ENCODE data around the gene SLC31A1. TPM values are rescaled to one million over a fixed set of nuclear protein-coding genes. Genes with fewer than 3 reads are reported as not detected.
"Not testable (repeated sequence)": the region's sequence is repeated elsewhere in the genome, so short reads cannot be mapped to it uniquely, and the experiment has no call there.

The SLC31A1 gene
- total and polyA plus RNA-seq, 2 of the 13 experiments (the other 11 are each of a cell fraction or from before 2014, with no cell fraction given), result 62.9 to 70.0 TPM

DNA sequence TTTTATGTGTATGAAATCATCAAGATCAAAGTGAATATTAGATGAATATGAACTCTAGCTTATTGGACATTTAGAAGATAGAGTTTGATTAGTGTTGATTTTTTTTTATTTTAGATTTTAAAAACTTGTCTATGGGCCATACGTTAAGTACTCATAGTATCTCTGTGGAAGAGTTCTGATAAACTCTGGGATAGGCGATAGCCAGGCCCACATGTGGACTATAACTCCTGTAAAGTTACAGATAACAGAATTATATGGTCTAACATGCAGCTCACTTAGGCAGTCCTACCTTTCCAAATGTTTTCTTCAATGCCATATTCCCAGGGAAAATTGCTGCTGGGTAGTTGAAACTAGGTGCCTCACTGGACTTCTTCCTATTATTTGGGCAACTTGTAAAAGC, 10.4 kb downstream of the SLC31A1 start:
- FAIRE-seq (no peak), DNase-seq (ENCODE audit: low spot score) (no peak), ATAC-seq (no peak)
- H3K27me3 ChIP-seq (ENCODE audit: control insufficient read depth in 1 of 2, insufficient read depth in 2 of 2, low read length in 2 of 2), result no peaks in the 10 kb centered on the region
- H3K79me2 ChIP-seq (ENCODE audit: insufficient read depth, low read length), result peaks cover 72% of the 10 kb centered on the region
- no peak overlapping the region for H2AFZ ChIP-seq (ENCODE audit: low read length)
- H4K20me1 ChIP-seq (ENCODE audit: insufficient read depth, low read length), result peaks cover 6% of the 10 kb centered on the region; the same call in 1 of the 2 replicates
- ChIA-PET CTCF (ENCODE audit: low intra/inter-chr PET ratio, low total read pairs) (no interaction called here), POLR2A (interaction anchor here (1.4 kb wide), 1 partner anchor 10 kb away, joined by 4 read pairs; the partner anchor contains the start of genes FKBP15 and SLC31A1)
- no peak overlapping the region for H3K4me2 ChIP-seq (ENCODE audit: low read depth, low read length)
- BruUV-seq (replicated peaks), result no TSS peak
- H3K9me3 ChIP-seq (ENCODE audit: low read length), result no peaks in the 10 kb centered on the region
- TF ChIP-seq ZBTB42 (CRISPR knock-in tag; IDR thresholded peaks at IDR 0.05) (no peak), ZNF224 (CRISPR knock-in tag; IDR thresholded peaks at IDR 0.05) (no peak), NFE2L2 (IDR thresholded peaks at IDR 0.05; ENCODE audit: low read length) (no peak), ZNF431 (CRISPR knock-in tag; IDR thresholded peaks at IDR 0.05; ENCODE audit: borderline replicate concordance, low read depth) (no peak), SRSF4 (IDR thresholded peaks at IDR 0.05; ENCODE audit: low read depth, low read length, poor library complexity, severe bottlenecking) (no peak), ZNF256 (CRISPR knock-in tag; conservative IDR thresholded peaks at IDR 0.05) (no peak), ZNF235 (CRISPR knock-in tag; IDR thresholded peaks at IDR 0.05; ENCODE audit: borderline replicate concordance) (no peak), POLR2A (IDR thresholded peaks at IDR 0.05; ENCODE audit: insufficient read depth in 1 of 2, low read depth in 2 of 2, low read length in 2 of 2) (no peak), ZNF530 (CRISPR knock-in tag; IDR thresholded peaks at IDR 0.05; ENCODE audit: low read depth) (no peak), TRIM24 (CRISPR knock-in tag; IDR thresholded peaks at IDR 0.05) (no peak), ASH2L (IDR thresholded peaks at IDR 0.05; ENCODE audit: insufficient read length, low read depth, low read length) (no peak), NCOA2 (CRISPR knock-in tag; IDR thresholded peaks at IDR 0.05) (no peak), ZNF20 (CRISPR knock-in tag; IDR thresholded peaks at IDR 0.05) (no peak), RNF2 (conservative IDR thresholded peaks at IDR 0.05; ENCODE audit: low read depth) (no peak), ZNF282 (IDR thresholded peaks at IDR 0.05; ENCODE audit: partially characterized antibody) (no peak)
- peaks cover 4 to 20% of the 10 kb centered on the region in 2 experiments; a peak in 3 of 5 replicates for H3K36me3 ChIP-seq (replicated peaks in 1 of 2; ENCODE audit: control insufficient read depth in 1 of 2, insufficient read depth in 2 of 2, low read length in 2 of 2)
- WGBS (ENCODE audit: low lambda C conversion rate), result 96% methylated on average over 2 of the region's 2 CpGs
- intact Hi-C loops (cut with micrococcal nuclease; ENCODE audit: unreplicated experiment) (no loop called here), in situ Hi-C loops (cut with HindIII; ENCODE audit: extremely low pct_ligation_motif_present, low pct_unique_long_range_greater_than_20kb) (no loop called here)
- H3K4me1 ChIP-seq (ENCODE audit: insufficient read depth, low read length), result peaks cover 56% of the 10 kb centered on the region
- no peak overlapping the region for H3K9ac ChIP-seq (ENCODE audit: insufficient read depth, low read depth, low read length)
- no peak overlapping the region for H3K4me3 ChIP-seq (replicated peaks in 1 of 3; ENCODE audit: insufficient read depth in 1 of 3, low read depth in 2 of 3, low read length in 3 of 3)
- H3K27ac ChIP-seq (ENCODE audit: extremely low read length, insufficient read depth, low read length), result no peak overlapping the region

DNA sequence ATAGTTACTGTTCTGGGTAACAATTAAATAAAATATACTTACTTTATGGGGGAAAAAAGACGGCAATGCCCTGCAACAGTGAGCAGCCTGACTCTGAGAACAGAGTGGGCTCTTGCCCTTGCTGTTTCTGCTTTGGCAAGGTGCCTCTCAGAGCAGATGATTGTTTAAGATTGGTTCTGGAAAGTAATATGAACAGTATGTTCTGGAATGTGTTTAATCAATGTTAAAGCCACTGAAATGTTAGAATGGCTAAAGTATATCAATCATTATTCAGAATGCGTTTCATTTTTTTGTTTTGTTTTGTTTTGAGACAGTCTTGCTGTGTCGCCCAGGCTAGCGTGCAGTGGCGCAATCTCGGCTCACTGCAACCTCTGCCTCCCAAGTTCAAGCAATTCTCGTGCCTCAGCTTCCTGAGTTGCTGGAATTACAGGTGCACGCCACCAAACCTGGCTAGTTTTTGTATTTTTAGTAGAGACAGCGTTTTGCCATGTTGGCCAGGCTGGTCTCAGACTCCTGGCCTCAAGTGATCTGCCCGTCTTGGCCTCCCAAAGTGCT, 14.4 kb downstream of the SLC31A1 start:
- peaks cover 4 to 15% of the 10 kb centered on the region in 2 experiments; a peak in 3 of 5 replicates for H3K36me3 ChIP-seq (replicated peaks in 1 of 2; ENCODE audit: control insufficient read depth in 1 of 2, insufficient read depth in 2 of 2, low read length in 2 of 2)
- ATAC-seq; intact Hi-C loops (cut with micrococcal nuclease; ENCODE audit: unreplicated experiment); FAIRE-seq; H3K9me3 ChIP-seq (ENCODE audit: low read length); H3K27me3 ChIP-seq (ENCODE audit: control insufficient read depth in 1 of 2, insufficient read depth in 2 of 2, low read length in 2 of 2); H3K4me3 ChIP-seq (replicated peaks in 1 of 3; ENCODE audit: insufficient read depth in 1 of 3, low read depth in 2 of 3, low read length in 3 of 3); CTCF ChIA-PET (ENCODE audit: low intra/inter-chr PET ratio, low total read pairs); POLR2A ChIA-PET; DNase-seq (ENCODE audit: low spot score); H2AFZ ChIP-seq (ENCODE audit: low read length); H3K9ac ChIP-seq (ENCODE audit: insufficient read depth, low read depth, low read length); H3K27ac ChIP-seq (ENCODE audit: extremely low read length, insufficient read depth, low read length); BruUV-seq (replicated peaks); in situ Hi-C loops (cut with HindIII; ENCODE audit: extremely low pct_ligation_motif_present, low pct_unique_long_range_greater_than_20kb); H3K4me2 ChIP-seq (ENCODE audit: low read depth, low read length): not testable (repeated sequence)
- H3K79me2 ChIP-seq (ENCODE audit: insufficient read depth, low read length), result peaks cover 75% of the 10 kb centered on the region
- peaks cover 15% of the 10 kb centered on the region for H4K20me1 ChIP-seq (ENCODE audit: insufficient read depth, low read length)
- WGBS (ENCODE audit: low lambda C conversion rate), result 96% methylated on average over 10 of the region's 10 CpGs
- H3K4me1 ChIP-seq (ENCODE audit: insufficient read depth, low read length), result peaks cover 29% of the 10 kb centered on the region

Data from HepG2 (cell line).